Activated T-cell treated with anti-CD3 and anti-CD28 coated beads for 24 hours (primary cell): ENCODE data around the gene CREB5.
"Not testable (repeated sequence)": the region's sequence is repeated elsewhere in the genome, so short reads cannot be mapped to it uniquely, and the experiment has no call there.

Source experiments
- DNase-seq: peaks from one replicate; pipeline ENCODE4 v3.0.0-alpha.2; 2020; ENCODE audit warnings: low read depth

The CREB5 gene

GRCh38 chr7:28815369-28815927, 403.1 kb downstream of the CREB5 start:
- no peak for DNase-seq

- no peak for DNase-seq
Observed at GRCh38 chr7:28815928-28816373, 403.6 kb downstream of the CREB5 start.

DNA sequence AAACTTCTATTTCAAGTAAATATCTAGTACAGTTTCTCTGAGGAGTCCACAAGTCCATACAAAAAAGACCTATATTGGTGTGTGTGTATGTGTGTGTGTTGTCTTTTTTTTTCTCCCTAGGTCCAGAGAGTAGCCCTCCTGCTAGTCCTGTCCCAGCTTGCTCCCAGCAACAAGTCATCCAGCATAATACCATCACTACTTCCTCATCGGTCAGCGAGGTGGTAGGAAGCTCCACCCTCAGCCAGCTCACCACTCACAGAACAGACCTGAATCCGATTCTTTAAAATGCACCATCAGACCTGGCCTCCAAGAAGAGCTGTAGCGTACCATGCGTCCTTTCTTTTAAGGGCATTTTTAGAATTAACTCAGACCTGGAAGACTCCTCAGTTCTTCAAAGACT, 406.7 kb downstream of the CREB5 start:
- DNase-seq, result no peak

DNA sequence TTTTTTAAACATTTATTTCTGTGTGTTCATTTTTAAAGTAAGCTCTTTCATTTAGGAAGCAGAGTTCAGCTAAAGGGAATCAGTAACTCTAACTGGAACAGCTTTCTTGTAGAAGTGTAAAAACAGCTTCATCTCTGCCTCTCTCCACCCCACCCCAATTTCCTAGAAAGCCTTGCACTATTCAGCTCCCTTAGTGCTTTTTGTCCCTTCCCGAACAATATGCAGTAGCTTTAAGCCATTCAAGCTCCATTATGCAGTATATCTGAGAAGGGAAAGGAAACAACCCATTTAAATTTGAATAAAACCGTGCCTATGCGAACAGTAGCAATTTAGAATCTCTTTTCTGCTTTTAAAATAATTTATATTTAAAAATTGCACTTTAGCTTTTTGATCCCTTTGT, 411.3 kb downstream of the CREB5 start:
- no peak for DNase-seq

- DNase-seq, result not testable (repeated sequence)
Observed at GRCh38 chr7:28825817-28826448, 413.6 kb downstream of the CREB5 start.

DNA sequence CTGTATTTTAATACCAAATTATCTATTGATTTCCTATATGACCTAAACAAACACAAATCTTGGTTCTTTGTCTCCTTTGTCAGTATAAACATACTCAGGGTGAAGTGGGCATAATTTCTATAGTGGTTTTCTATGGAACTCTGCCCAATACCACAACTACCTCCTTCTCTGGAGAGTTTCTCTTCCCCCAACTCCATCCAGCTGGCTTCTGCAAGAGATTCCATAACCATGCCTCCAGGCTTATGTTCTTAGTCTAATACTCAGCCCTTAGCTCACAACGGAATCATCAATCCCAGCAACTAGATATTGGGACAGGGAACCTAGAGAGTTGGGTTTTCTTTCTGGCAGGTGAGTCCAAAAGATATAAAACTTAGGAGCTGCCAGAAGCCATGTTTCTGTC, 418.5 kb downstream of the CREB5 start:
- no peak for DNase-seq

- DNase-seq, result no peak
Observed at GRCh38 chr7:28832669-28833068, 420.4 kb downstream of the CREB5 start.

DNA sequence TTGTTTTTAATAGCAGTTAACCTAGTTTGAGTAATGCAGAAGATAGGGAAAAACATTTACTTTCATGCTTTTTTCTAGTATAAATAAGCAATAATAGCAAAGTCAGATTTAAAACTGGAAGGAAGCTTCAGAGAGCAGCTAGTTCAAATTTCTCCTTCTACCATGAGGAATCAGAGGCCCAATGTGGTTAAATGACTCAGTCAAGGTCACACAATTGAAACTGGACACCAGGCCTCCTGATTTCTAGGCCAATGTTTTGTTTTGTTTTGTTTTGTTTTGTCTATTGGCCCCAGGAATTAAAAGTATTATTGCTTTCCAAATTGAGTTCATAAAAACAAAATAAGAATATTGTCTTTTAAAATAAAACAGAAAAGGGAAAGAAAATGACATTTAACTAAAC, 423.5 kb downstream of the CREB5 start:
- no peak for DNase-seq

- no peak for DNase-seq
Observed at GRCh38 chr7:28836716-28837115, 424.4 kb downstream of the CREB5 start.

GRCh38 chr7:28837216-28837615, 424.9 kb downstream of the CREB5 start:
- no peak for DNase-seq

DNA sequence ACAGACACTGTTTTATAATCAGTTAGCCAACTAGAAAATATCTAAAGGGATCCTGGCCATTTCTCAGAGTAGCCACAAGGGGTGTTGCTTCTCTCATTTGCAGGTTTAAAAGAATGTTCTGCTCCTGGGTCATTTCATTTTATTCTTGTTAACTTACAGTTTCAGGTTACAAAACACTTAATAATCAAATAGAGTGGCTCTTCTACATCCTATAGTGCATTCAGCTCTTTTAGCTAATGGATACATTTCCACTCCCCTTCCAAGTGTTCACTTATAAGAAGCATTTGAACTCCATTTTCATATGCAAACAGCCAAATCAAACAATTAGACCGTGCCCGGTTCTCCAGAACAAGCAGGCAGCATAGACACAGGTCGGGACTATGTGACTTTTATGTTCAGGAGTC, 428.3 kb downstream of the CREB5 start:
- no peak for DNase-seq

- no peak for DNase-seq
Observed at GRCh38 chr7:28841766-28842165, 429.4 kb downstream of the CREB5 start.

DNA sequence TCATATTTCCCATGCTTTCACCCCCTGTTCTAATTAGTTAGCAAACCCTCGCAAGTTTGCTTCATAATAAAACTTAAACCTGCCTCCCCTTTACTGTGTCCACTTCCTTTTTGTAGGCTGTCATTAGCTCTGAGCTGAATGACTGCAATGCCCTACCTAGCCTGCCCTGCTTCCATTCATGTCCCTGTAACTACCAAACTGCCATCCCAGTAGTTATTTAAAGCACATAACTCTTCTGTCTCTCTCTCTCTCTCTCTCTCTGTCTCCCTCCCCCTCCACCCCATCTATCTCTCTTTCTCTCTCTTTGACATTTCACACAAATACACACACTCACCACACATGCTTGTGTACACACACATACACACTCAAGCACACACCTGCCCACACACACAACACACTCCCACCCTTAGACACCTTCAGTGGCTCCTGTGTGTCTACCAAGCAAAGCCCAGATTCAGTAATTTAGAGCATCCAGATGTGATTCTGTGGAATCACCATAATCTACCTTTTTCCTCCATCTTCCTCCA, 430.5 kb downstream of the CREB5 start:
- DNase-seq, result no peak

DNA sequence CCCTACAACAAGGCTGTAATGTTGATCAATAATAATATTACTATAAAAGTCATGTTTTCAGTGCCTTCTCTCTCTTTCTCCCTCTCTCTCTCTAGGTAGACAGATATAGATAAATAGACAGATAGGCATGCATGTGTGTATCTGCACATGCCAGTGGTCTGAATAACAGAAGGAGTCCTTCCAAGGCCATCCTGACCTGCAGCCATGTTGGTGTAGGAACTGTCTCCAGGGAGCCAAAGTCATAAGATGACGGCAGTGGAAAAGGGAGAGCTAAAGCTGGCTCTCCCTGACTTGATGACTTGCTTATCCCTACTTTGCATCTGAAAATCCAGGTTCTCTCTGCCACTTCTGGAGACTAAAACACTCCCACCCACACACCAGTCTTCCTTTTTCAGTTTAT, 432.8 kb downstream of the CREB5 start:
- DNase-seq, result no peak

GRCh38 chr7:28847176-28847575, 434.9 kb downstream of the CREB5 start:
- no peak for DNase-seq

DNA sequence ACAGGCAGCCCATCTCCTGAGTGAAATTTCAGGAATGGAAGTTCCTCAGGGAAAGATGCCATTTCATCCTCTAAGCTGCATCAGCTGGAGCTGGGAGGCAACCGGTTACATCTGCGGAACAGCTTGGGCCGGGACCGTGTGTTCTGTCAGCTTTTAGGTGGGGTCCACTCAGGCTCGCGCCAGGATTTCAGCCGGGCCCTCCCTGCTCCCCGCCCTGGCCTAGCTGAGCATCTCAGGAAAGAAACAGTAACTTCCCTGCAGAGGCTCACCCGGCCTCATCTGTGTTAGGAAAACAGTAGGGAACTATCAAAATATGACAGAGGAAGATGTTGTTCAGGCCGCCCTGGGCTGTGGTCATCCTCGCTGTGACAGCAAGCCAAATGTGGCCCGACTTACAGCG, 435.4 kb downstream of the CREB5 start:
- DNase-seq, result no peak

DNA sequence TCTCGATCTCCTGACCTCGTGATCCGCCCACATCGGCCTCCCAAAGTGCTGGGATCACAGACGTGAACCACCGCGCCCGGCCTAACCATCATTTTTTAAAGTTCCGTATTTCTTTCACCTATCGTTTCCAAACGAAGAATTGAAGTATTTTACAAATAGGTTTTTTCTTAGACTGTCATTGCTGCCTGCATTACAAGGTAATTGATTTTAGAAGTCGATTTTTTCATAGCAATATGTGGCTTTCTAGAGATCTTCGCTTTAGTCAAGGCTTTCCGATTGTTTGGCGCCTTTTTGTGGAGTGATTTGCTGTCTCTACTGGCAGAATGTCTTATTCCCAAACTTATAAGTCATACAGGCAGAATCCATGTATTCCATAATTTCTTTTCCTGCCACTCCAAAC, 436.6 kb downstream of the CREB5 start:
- DNase-seq, result no peak

DNA sequence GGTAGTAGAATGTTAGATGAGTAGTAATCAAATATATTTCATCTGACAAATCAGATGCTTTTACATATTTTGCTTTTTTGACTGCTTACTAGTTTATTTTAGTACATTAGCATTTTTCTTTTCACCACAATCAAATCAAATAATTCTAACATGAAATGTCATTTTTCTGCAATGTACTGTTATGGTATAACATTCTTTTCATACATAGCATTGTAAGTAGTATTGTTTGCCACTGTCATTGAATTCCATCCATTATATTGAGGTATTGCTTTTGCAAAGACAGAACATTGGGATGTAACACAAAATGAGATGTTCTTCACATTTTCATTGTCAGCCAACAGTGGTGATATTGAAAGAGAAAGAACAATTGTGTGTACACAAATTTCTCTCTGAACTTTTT, 438.4 kb downstream of the CREB5 start:
- DNase-seq, result no peak

DNA sequence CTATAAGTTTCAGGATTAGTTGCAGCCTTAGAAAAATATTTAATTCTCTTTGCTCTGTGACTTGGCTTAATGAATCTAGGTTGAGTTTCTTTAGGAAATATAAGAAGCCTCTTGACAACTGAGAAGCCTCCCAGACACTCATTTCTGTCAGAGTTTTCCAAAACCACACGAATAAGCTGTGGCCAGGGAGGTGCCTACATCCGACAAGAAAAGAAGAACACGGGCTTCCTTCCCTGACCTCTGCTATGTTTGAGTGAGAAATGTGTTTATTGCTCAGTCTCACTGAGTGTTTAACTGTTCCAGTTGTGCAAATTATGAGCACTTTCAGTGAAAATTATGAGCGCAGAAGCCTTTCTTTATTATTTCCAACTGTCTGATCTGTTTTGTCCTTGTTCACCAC, 440.8 kb downstream of the CREB5 start:
- DNase-seq, result no peak

- peak; percentile 67 for DNase-seq
Observed at GRCh38 chr7:28853834-28854749, 441.8 kb downstream of the CREB5 start.

GRCh38 chr7:28854750-28855074, 442.4 kb downstream of the CREB5 start:
- no peak for DNase-seq

- no peak for DNase-seq
Observed at GRCh38 chr7:28855538-28856217, 443.4 kb downstream of the CREB5 start.

DNA sequence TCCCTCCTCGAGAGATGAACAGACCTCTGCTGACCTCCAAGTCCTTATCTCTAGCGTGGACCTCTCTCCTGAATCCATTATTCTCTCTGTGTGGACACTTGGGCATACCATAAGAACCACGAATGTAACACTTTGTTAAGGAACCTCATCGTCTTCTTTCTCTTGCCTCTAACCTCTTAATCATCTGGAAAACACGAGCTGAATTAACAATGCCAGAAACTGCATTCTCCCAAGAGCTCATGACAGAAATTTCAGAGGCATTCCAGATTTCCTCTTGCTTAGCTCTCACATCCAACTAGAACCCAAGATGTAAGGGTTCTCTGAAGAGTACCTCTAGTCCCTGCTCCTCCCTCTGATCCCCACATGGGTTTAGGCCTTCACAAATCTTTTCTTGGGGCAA, 444.3 kb downstream of the CREB5 start:
- no peak for DNase-seq
